OCI-LY3 (cell line): ENCODE results near the gene ATIC.

Experiments
- H2AFZ ChIP-seq: fragments of 200-600, 300-600 bp; shearing (Covaris generic); 2 replicates; pipeline ENCODE4 v1.6.0; 2014; ENCODE audit warnings: antibody characterized with exemption, low read depth, low read length
- H3K27ac ChIP-seq: fragments of 200-600, 300-600 bp; sonication (generic); 2 replicates; pipeline ENCODE4 v1.5.1; 2014; ENCODE audit warnings: mild to moderate bottlenecking, low read length, moderate library complexity, mixed read lengths
- H3K27me3 ChIP-seq: fragments of 200-600, 300-600 bp; sonication (generic); 2 replicates; pipeline ENCODE4 v1.6.1; 2014; ENCODE audit warnings: low read depth, low read length, mixed read lengths
- H3K36me3 ChIP-seq: fragments of 200-600, 300-600 bp; sonication (generic); replicated peaks from 2 replicates; pipeline ENCODE3; 2014; ENCODE audit warnings: low read depth, low read length, mixed read lengths
- H3K4me1 ChIP-seq: fragments of 300-600, 200-600 bp; sonication (generic); 2 replicates; pipeline ENCODE4 v1.6.1; 2014; ENCODE audit warnings: low read length, mixed read lengths
- H3K4me2 ChIP-seq: fragments of 200-600, 300-600 bp; sonication (generic); 2 replicates; pipeline ENCODE4 v1.6.1; 2014; ENCODE audit warnings: low read length, mixed read lengths
- H3K4me3 ChIP-seq: fragments of 300-600, 200-600 bp; sonication (generic); 2 replicates; pipeline ENCODE4 v1.5.1; 2014; ENCODE audit warnings: antibody characterized with exemption, mild to moderate bottlenecking, low read length, moderate library complexity
- H3K79me2 ChIP-seq: fragments of 300-600, 200-600 bp; shearing (Covaris generic); 2 replicates; pipeline ENCODE4 v1.6.1; 2014; ENCODE audit warnings: mild to moderate bottlenecking, low read length, mixed read lengths
- H3K9ac ChIP-seq: fragments of 300-600, 200-600 bp; shearing (Covaris generic); 2 replicates; pipeline ENCODE4 v1.6.0; 2014; ENCODE audit warnings: mild to moderate bottlenecking, low read length, moderate library complexity
- H3K9me3 ChIP-seq: fragments of 200-600, 300-600 bp; shearing (Covaris generic); 2 replicates; pipeline ENCODE4 v1.6.1; 2014; ENCODE audit warnings: low read length, mixed read lengths; ENCODE audit not compliant: insufficient read depth
- H4K20me1 ChIP-seq: fragments of 200-600, 300-600 bp; sonication (generic); 2 replicates; pipeline ENCODE4 v1.6.1; 2016; ENCODE audit warnings: low read length, mixed read lengths; ENCODE audit not compliant: insufficient read depth
- CTCF ChIP-seq: fragments of 200-600, 300-600 bp; sonication (generic); IDR thresholded peaks from 2 replicates; pipeline ENCODE4 v1.5.1; 2014; ENCODE audit warnings: antibody characterized with exemption, low read length, low read depth
- EZH2phosphoT487 ChIP-seq: fragments of 200-600 bp; shearing (Covaris generic); IDR thresholded peaks from 2 replicates; pipeline ENCODE4 v1.6.1; 2018; ENCODE audit warnings: antibody characterized with exemption, mixed run types, low read depth

The ATIC gene

GRCh38 chr2:215274829-215275228, 37.0 kb upstream of the ATIC start:
- H2AFZ ChIP-seq = no peak overlapping the region
- TF ChIP-seq CTCF = no peak
- TF ChIP-seq EZH2phosphoT487 = no peak
- H4K20me1 ChIP-seq = no peaks in the 10 kb centered on the region

GRCh38 chr2:215275824-215276223, 36.0 kb upstream of the ATIC start:
- no peaks in the 10 kb centered on the region for H4K20me1 ChIP-seq
- H3K9ac ChIP-seq = no peak overlapping the region
- H3K4me1 ChIP-seq = no peaks in the 10 kb centered on the region
- H3K9me3 ChIP-seq = no peaks in the 10 kb centered on the region
- no peaks in the 10 kb centered on the region for H3K36me3 ChIP-seq
- no peak overlapping the region for H3K27ac ChIP-seq
- no peak overlapping the region for H3K4me3 ChIP-seq
- no peak overlapping the region for H2AFZ ChIP-seq
- H3K27me3 ChIP-seq = no peaks in the 10 kb centered on the region
- H3K4me2 ChIP-seq = no peak overlapping the region
- no peaks in the 10 kb centered on the region for H3K79me2 ChIP-seq
- no peak for TF ChIP-seq CTCF
- TF ChIP-seq EZH2phosphoT487 = no peak

More at GRCh38 chr2:215274829-215275228, 37.0 kb upstream of the ATIC start:
- Histone ChIP-seq H3K27me3 (no peaks in the 10 kb centered on the region), H3K27ac (no peak overlapping the region), H3K4me1 (no peaks in the 10 kb centered on the region), H3K4me2 (no peak overlapping the region), H3K9me3 (no peaks in the 10 kb centered on the region), H3K79me2 (no peaks in the 10 kb centered on the region), H3K36me3 (no peaks in the 10 kb centered on the region), H3K9ac (no peak overlapping the region), H3K4me3 (no peak overlapping the region)

GRCh38 chr2:215277944-215278343, 33.9 kb upstream of the ATIC start:
- H2AFZ ChIP-seq = no peak overlapping the region
- H3K4me2 ChIP-seq = no peak overlapping the region
- no peaks in the 10 kb centered on the region for H4K20me1 ChIP-seq
- no peaks in the 10 kb centered on the region for H3K27me3 ChIP-seq
- H3K79me2 ChIP-seq = no peaks in the 10 kb centered on the region
- H3K36me3 ChIP-seq = no peaks in the 10 kb centered on the region
- H3K9ac ChIP-seq = no peak overlapping the region
- TF ChIP-seq EZH2phosphoT487 (no peak), CTCF (no peak)
- no peaks in the 10 kb centered on the region for H3K4me1 ChIP-seq
- no peak overlapping the region for H3K4me3 ChIP-seq
- H3K9me3 ChIP-seq = no peaks in the 10 kb centered on the region
- H3K27ac ChIP-seq = no peak overlapping the region

- no peak overlapping the region for H3K27ac ChIP-seq
- H3K36me3 ChIP-seq = no peaks in the 10 kb centered on the region
- no peak overlapping the region for H2AFZ ChIP-seq
- TF ChIP-seq EZH2phosphoT487 (no peak), CTCF (no peak)
- no peak overlapping the region for H3K4me3 ChIP-seq
- H3K4me2 ChIP-seq = no peak overlapping the region
- no peaks in the 10 kb centered on the region for H3K9me3 ChIP-seq
- no peaks in the 10 kb centered on the region for H4K20me1 ChIP-seq
- H3K79me2 ChIP-seq = no peaks in the 10 kb centered on the region
- no peaks in the 10 kb centered on the region for H3K27me3 ChIP-seq
- H3K9ac ChIP-seq = no peak overlapping the region
- no peaks in the 10 kb centered on the region for H3K4me1 ChIP-seq
Observed at GRCh38 chr2:215280326-215280725, 31.5 kb upstream of the ATIC start.
